ENCODE measurements around the gene RAB8B. TPM values are rescaled to one million over a fixed set of nuclear protein-coding genes. Genes with fewer than 3 reads are reported as not detected.

The RAB8B gene
- total and polyA plus RNA-seq, 2 donors from 2014 or later = 7.1 to 33.6 TPM

DNA sequence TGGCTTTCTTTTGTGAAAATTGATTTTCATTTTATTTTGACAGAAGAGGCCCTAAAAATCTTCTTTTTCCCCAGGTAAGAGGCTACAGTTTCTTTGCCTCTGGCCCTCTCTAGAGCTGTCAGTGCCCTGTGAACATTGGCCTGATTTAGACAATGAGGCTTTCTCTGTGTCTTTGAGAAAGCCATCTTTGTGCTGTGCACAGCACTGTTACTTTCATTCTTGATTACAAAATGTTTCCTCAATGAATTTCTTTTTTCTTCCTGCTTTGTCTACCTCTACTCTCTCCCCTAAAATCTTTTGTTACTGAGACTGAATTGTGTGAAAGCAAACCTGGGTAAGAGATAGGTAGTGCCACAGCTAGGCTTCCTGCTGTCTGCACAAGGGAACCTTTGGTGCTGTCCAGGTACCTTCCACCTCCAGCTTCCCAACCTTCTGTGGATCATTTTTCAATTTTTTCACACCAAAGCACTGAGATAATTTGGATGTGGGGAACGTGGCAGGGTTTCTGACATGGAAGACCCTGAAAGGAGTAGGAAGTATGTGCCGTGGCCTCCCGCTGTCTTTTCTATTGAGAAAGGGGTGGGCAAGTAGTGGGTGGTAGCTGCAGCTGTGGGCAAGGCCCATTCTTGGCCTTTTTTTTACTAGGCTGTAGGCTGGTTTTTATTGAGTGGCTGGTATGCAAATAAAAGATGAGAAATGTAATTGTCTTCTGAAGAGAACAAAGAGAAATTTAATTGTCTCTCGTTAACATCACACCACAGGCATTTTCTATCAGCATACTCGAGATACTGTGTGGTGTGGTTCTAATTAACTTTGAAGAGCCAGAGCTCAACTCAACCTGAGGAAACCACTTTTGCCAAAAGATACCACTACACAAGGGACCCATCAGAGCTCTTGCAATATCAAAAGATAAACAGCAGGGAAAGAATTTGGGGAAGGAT, 21.0 kb downstream of the RAB8B start:
- FAIRE-seq (no peak), DNase-seq (no peak)
- Histone ChIP-seq H3K27ac (ENCODE audit: low read depth in 2 of 2, low read length in 2 of 2) (no peak overlapping the region), H3K9ac (ENCODE audit: low read length in 3 of 3) (no peak overlapping the region), H3K36me3 (ENCODE audit: control insufficient read depth in 2 of 3, insufficient read depth in 3 of 3, low read length in 3 of 3) (no peaks in the 10 kb centered on the region), H3K9me3 (ENCODE audit: control insufficient read depth in 2 of 3, insufficient read depth in 1 of 3, low read length in 3 of 3) (no peaks in the 10 kb centered on the region), H3K4me1 (ENCODE audit: control insufficient read depth in 2 of 3, insufficient read depth in 2 of 3, low read depth in 1 of 3, low read length in 3 of 3) (peaks cover 0 to 8% (median 0%) of the 10 kb centered on the region in 3 donors), H3K27me3 (ENCODE audit: control insufficient read depth, insufficient read depth, low read length) (no peaks in the 10 kb centered on the region), H3K4me3 (ENCODE audit: low read length in 3 of 3) (no peak overlapping the region)
- intact Hi-C loops (cut with DNase I) = no loop called here
- TF ChIP-seq, protein P1, sequence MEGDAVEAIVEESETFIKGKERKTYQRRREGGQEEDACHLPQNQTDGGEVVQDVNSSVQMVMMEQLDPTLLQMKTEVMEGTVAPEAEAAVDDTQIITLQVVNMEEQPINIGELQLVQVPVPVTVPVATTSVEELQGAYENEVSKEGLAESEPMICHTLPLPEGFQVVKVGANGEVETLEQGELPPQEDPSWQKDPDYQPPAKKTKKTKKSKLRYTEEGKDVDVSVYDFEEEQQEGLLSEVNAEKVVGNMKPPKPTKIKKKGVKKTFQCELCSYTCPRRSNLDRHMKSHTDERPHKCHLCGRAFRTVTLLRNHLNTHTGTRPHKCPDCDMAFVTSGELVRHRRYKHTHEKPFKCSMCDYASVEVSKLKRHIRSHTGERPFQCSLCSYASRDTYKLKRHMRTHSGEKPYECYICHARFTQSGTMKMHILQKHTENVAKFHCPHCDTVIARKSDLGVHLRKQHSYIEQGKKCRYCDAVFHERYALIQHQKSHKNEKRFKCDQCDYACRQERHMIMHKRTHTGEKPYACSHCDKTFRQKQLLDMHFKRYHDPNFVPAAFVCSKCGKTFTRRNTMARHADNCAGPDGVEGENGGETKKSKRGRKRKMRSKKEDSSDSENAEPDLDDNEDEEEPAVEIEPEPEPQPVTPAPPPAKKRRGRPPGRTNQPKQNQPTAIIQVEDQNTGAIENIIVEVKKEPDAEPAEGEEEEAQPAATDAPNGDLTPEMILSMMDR (IDR thresholded peaks at IDR 0.05; ENCODE audit: borderline replicate concordance, extremely low read depth, insufficient read depth) = no peak

DNA sequence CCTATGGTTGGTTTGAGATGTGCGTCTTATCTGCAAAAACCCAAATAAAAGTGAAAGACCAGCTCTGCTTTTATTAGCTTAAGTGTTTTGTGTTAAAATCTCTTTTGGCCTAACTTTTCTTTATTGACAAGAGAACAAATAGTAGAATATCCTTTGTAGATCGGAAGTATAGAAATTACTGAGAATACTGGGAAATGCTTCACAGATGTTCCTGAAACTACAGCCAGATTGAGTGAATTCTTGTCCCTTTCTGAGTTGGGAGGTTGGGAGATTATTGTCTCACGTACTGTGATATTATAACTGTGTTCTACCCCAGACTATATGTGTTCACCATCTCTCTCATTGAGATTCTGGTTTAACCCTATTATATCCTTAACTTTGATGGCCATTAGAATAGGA, 21.7 kb downstream of the RAB8B start:
- Histone ChIP-seq H3K9me3 (ENCODE audit: control insufficient read depth in 2 of 3, insufficient read depth in 1 of 3, low read length in 3 of 3) (no peaks in the 10 kb centered on the region), H3K27me3 (ENCODE audit: control insufficient read depth, insufficient read depth, low read length) (no peaks in the 10 kb centered on the region), H3K9ac (ENCODE audit: low read length in 3 of 3) (no peak overlapping the region), H3K36me3 (ENCODE audit: control insufficient read depth in 2 of 3, insufficient read depth in 3 of 3, low read length in 3 of 3) (no peaks in the 10 kb centered on the region), H3K27ac (ENCODE audit: low read depth in 2 of 2, low read length in 2 of 2) (no peak overlapping the region), H3K4me1 (ENCODE audit: control insufficient read depth in 2 of 3, insufficient read depth in 2 of 3, low read depth in 1 of 3, low read length in 3 of 3) (peaks cover 0 to 8% (median 0%) of the 10 kb centered on the region in 3 donors), H3K4me3 (ENCODE audit: low read length in 3 of 3) (no peak overlapping the region)
- DNase-seq (no peak), FAIRE-seq (no peak)
- intact Hi-C loops (cut with DNase I) = no loop called here
- TF ChIP-seq, protein P1 (IDR thresholded peaks at IDR 0.05; ENCODE audit: borderline replicate concordance, extremely low read depth, insufficient read depth) = no peak

DNA sequence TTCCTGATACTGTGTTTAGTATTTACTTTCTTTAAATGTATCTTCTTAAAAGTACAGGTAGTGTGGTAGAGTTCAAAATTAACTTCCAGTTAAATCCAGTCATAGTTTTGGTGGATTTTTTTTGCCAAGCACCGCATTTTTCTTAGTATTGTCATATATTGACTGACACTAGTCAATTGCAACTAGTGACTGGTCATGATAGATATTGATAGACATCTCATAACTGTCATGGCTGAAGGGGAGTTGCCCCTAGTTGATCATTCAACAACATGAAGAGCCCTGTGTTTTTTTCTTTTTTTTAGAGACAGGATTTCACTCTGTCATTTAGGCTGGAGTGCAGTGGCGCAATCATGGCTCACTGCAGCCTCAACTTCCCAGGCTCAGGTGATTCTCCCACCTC, 22.1 kb downstream of the RAB8B start:
- DNase-seq (no peak), FAIRE-seq (no peak)
- intact Hi-C loops (cut with DNase I) = no loop called here
- Histone ChIP-seq H3K27ac (ENCODE audit: low read depth in 2 of 2, low read length in 2 of 2) (no peak overlapping the region), H3K4me3 (ENCODE audit: low read length in 3 of 3) (no peak overlapping the region), H3K9me3 (ENCODE audit: control insufficient read depth in 2 of 3, insufficient read depth in 1 of 3, low read length in 3 of 3) (no peaks in the 10 kb centered on the region), H3K27me3 (ENCODE audit: control insufficient read depth, insufficient read depth, low read length) (no peaks in the 10 kb centered on the region), H3K36me3 (ENCODE audit: control insufficient read depth in 2 of 3, insufficient read depth in 3 of 3, low read length in 3 of 3) (no peaks in the 10 kb centered on the region), H3K9ac (ENCODE audit: low read length in 3 of 3) (no peak overlapping the region), H3K4me1 (ENCODE audit: control insufficient read depth in 2 of 3, insufficient read depth in 2 of 3, low read depth in 1 of 3, low read length in 3 of 3) (peaks cover 0 to 8% (median 0%) of the 10 kb centered on the region in 3 donors)
- TF ChIP-seq, protein P1 (IDR thresholded peaks at IDR 0.05; ENCODE audit: borderline replicate concordance, extremely low read depth, insufficient read depth) = no peak
